Mucosa of rectum (tissue), 2 donors: Measurements from ENCODE around the gene CFLAR.
"Not testable (repeated sequence)": the region's sequence is repeated elsewhere in the genome, so short reads cannot be mapped to it uniquely, and the experiment has no call there.

Experiments used
- H3K27ac ChIP-seq, 2 donors: one replicate each; pipeline ENCODE4 v1.7.0; 2013; ENCODE audit warnings: inconsistent platforms in 2 of 2, low read depth in 2 of 2, low read length in 2 of 2
- H3K27me3 ChIP-seq, 2 donors: one replicate each; pipeline ENCODE4 v1.7.0; 2013; ENCODE audit warnings: low read length in 2 of 2; ENCODE audit not compliant: control insufficient read depth in 2 of 2, insufficient read depth in 2 of 2
- H3K36me3 ChIP-seq, 2 donors: one replicate each; pipeline ENCODE4 v1.7.0; 2013; ENCODE audit warnings: low read length in 2 of 2; ENCODE audit not compliant: control insufficient read depth in 2 of 2, insufficient read depth in 2 of 2
- H3K4me1 ChIP-seq, 2 donors: one replicate each; pipeline ENCODE4 v1.7.0; 2013; ENCODE audit warnings: low read length in 2 of 2, mild to moderate bottlenecking in 1 of 2; ENCODE audit not compliant: control insufficient read depth in 2 of 2, insufficient read depth in 2 of 2
- H3K4me3 ChIP-seq, 2 donors: one replicate each; pipeline ENCODE4 v1.7.0; 2013; ENCODE audit warnings: low read length in 2 of 2
- H3K9ac ChIP-seq, 2 donors: one replicate each; pipeline ENCODE4 v1.7.0; 2013; ENCODE audit warnings: low read length in 2 of 2, low read depth in 1 of 2, mild to moderate bottlenecking in 1 of 2
- H3K9me3 ChIP-seq, 2 donors: one replicate each; pipeline ENCODE4 v1.7.0; 2013; ENCODE audit warnings: low read length in 2 of 2; ENCODE audit not compliant: control insufficient read depth in 2 of 2
- donor health status: healthy.
- donor health status: Normal muscosa, but diverticular disease.

CFLAR gene

DNA sequence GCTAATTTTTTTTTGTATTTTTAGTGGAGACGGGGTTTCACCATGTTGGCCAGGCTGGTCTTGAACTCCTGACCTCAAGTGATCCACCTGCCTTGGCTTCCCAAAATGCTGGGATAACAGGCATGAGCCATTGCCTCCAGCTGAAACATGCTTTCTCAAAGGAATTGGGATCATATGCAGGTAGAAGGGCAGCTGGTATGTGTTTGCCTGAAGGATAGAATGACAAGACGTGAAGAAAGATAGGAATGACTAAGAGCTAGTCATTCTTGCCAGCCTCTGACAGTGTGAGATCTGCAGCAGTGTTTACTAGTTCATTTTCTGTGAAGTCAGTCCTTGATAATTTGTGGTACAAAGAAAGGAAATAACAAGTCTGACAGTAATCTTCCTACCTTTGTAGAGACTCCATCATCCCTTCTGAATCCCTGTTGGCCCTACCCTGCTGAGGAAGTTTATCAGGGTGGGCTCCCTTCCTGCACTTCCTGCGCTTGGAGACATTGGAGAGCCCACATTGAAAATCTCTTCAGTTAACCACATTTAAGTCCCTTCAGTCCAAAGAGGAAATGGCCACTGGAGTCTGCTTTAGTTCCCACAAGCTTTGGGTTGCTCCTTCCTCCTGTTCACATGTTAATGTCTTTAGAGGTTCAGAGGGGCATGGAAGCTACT is 14.7 kb downstream of the CFLAR start:
- peak overlapping the region; percentile 48 to 56 for H3K27ac ChIP-seq
- H3K9ac ChIP-seq, result peak overlapping the region in 1 of 2 donors; percentile 6
- no peaks in the 10 kb centered on the region for H3K27me3 ChIP-seq
- peaks cover 18 to 25% of the 10 kb centered on the region in 2 donors for H3K36me3 ChIP-seq
- no peaks in the 10 kb centered on the region for H3K9me3 ChIP-seq
- peak overlapping the region in 1 of 2 donors; percentile 8 for H3K4me3 ChIP-seq
- peaks cover 28 to 42% of the 10 kb centered on the region in 2 donors for H3K4me1 ChIP-seq

GRCh38 chr2:201132518-201132917 is 16.6 kb downstream of the CFLAR start:
- no peaks in the 10 kb centered on the region for H3K9me3 ChIP-seq
- no peak overlapping the region for H3K9ac ChIP-seq
- H3K4me3 ChIP-seq, result no peak overlapping the region
- H3K4me1 ChIP-seq, result peaks cover 13 to 25% of the 10 kb centered on the region in 2 donors
- H3K27ac ChIP-seq, result peak overlapping the region; percentile 8 to 18
- H3K27me3 ChIP-seq, result no peaks in the 10 kb centered on the region
- peaks cover 36 to 44% of the 10 kb centered on the region in 2 donors for H3K36me3 ChIP-seq

DNA sequence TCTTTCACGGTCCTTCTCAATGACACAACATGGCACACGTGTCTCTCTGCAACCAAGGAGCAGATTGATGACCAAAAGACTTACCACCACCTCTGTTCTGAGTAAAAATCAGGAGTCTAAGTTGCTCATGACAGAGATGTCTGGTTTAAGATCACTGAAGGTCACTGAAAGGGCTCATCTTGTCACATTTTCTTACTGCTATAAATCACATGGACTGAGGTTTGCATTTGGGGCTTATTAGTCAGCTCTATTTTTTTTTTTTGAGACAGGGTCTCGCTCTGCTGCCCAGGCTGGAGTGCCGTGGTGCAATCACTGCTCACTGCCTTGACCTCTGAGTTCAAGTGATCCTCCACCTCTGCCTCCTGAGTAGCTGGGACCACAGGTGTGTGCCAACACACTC is 19.4 kb downstream of the CFLAR start:
- Histone ChIP-seq H3K27ac (no peak overlapping the region), H3K4me1 (peaks cover 5 to 6% of the 10 kb centered on the region in 2 donors)

DNA sequence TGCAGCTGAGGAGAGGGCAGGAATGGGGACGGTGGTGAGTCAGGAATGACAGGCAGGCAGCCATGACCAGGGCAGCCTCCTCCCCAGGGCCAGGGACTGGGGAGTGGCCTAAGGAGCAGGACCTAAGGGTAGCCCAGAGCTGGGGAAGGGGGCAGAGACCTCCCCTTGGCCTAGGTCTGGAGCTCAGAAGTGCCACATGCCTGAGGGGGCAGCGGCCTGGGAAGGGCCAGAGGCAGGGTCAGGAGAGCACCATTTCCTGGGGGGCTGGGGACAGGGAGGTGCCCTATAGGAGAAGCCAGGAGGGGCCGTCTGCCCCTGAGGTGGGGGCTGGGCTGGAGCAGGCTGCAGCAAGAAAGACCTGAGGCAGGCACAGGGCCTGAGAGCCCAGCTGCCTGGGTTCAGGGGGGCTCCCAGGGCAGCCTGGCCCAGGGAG is 20.9 kb downstream of the CFLAR start:
- H3K36me3 ChIP-seq, result peaks cover 62 to 67% of the 10 kb centered on the region in 2 donors
- H3K4me1 ChIP-seq, result no peaks in the 10 kb centered on the region
- H3K9ac ChIP-seq, result no peak overlapping the region

More for the DNA sequence above, 19.4 kb downstream of the CFLAR start:
- Histone ChIP-seq H3K9ac (no peak overlapping the region), H3K27me3 (no peaks in the 10 kb centered on the region), H3K9me3 (no peaks in the 10 kb centered on the region), H3K4me3 (no peak overlapping the region), H3K36me3 (peaks cover 54 to 66% of the 10 kb centered on the region in 2 donors)

DNA sequence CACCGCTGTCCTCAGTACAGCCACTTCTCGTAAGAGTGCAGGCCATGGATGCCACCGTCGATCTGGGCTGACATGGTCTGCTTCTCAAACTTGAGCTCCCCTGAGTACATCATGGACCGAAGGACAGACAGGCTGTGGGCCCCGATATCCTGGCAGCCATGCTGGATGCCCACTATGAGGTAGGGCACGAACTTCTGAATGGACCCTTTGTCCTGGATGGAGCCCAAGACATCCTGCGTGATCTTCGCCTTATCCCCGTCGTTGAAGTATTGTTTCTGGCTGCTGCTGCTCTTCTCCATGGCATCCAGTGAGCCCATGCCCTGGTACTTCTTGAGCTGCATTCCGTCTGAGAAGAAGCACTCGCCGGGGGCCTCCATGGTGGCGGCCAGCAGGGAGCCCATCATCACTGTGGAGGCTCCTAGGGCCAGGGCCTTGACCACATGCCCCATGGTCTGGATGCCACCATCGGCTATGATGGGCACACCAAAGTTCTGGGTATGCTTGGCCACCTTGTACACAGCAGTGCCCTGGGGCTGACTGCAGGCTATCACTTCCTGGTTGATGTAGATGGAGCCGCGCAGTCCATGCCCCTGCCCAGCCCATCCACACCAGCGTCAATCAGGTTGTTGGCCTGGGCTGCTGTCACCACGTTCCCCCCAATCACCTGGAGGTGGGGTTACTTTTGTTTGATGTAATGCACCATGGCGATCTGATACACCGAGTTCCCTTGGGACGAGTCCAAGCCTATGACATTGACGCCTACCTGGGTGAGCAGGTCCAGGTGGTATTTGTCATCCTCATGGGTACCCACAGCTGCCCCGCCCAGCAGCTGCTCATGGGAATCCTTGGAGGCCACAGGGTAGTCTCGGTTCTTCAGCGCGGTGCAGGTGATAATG is 21.8 kb downstream of the CFLAR start:
- H3K4me3 ChIP-seq, result no peak overlapping the region
- H3K36me3 ChIP-seq, result peaks cover 62 to 69% of the 10 kb centered on the region in 2 donors
- no peak overlapping the region for H3K27ac ChIP-seq
- no peaks in the 10 kb centered on the region for H3K4me1 ChIP-seq
- H3K27me3 ChIP-seq, result no peaks in the 10 kb centered on the region
- no peak overlapping the region for H3K9ac ChIP-seq
- no peaks in the 10 kb centered on the region for H3K9me3 ChIP-seq

More for the DNA sequence above, 20.9 kb downstream of the CFLAR start:
- Histone ChIP-seq H3K4me3 (no peak overlapping the region), H3K27ac (no peak overlapping the region), H3K9me3 (no peaks in the 10 kb centered on the region), H3K27me3 (no peaks in the 10 kb centered on the region)

- H3K27ac ChIP-seq, result no peak overlapping the region
- H3K27me3 ChIP-seq, result no peaks in the 10 kb centered on the region
- H3K9me3 ChIP-seq, result no peaks in the 10 kb centered on the region
- H3K4me3 ChIP-seq, result no peak overlapping the region
- H3K36me3 ChIP-seq, result peaks cover 56 to 66% of the 10 kb centered on the region in 2 donors
- no peak overlapping the region for H3K9ac ChIP-seq
- H3K4me1 ChIP-seq, result no peaks in the 10 kb centered on the region
Observed at GRCh38 chr2:201138401-201138970, 22.5 kb downstream of the CFLAR start.

GRCh38 chr2:201138986-201139781 is 23.2 kb downstream of the CFLAR start:
- not testable (repeated sequence) for H3K27ac ChIP-seq, H3K4me1 ChIP-seq

GRCh38 chr2:201139836-201140604 is 24.1 kb downstream of the CFLAR start:
- Histone ChIP-seq H3K9me3 (no peaks in the 10 kb centered on the region), H3K27ac (no peak overlapping the region), H3K27me3 (no peaks in the 10 kb centered on the region), H3K36me3 (peaks cover 54 to 61% of the 10 kb centered on the region in 2 donors), H3K9ac (no peak overlapping the region), H3K4me1 (peaks cover 0 to 12% of the 10 kb centered on the region in 2 donors), H3K4me3 (no peak overlapping the region)

More at GRCh38 chr2:201138986-201139781, 23.2 kb downstream of the CFLAR start:
- H3K9me3 ChIP-seq, H3K4me3 ChIP-seq, H3K9ac ChIP-seq, H3K27me3 ChIP-seq: not testable (repeated sequence)
- peaks cover 56 to 63% of the 10 kb centered on the region in 2 donors for H3K36me3 ChIP-seq
